Nephron (organoid): Measurements from ENCODE around the gene ACADL.

ENCODE experiments used
- H3K27ac Mint-ChIP-seq, 3 experiments: 2 replicates each; pipeline ENCODE4 v1.8.0; 2020; ENCODE audit warnings: mixed read lengths in 3 of 3, mild to moderate bottlenecking in 2 of 3, moderate library complexity in 1 of 3
- H3K27me3 Mint-ChIP-seq: 2 replicates; pipeline ENCODE4 v1.8.0; 2021; ENCODE audit warnings: low read depth, mild to moderate bottlenecking, moderate library complexity, mixed read lengths
- H3K36me3 Mint-ChIP-seq: 2 replicates; pipeline ENCODE4 v1.8.0; 2020; ENCODE audit warnings: low read depth, mixed read lengths
- H3K4me1 Mint-ChIP-seq: 2 replicates; pipeline ENCODE4 v1.8.0; 2020; ENCODE audit warnings: mixed read lengths
- H3K4me3 Mint-ChIP-seq, 3 experiments: 2 replicates each; pipeline ENCODE4 v1.8.0; 2020; ENCODE audit warnings: mild to moderate bottlenecking in 3 of 3, mixed read lengths in 3 of 3, moderate library complexity in 2 of 3
- H3K9me3 Mint-ChIP-seq: 2 replicates; pipeline ENCODE4 v1.8.0; 2020; ENCODE audit warnings: mixed read lengths
- CTCF ChIP-seq, 3 experiments: fragments of 200-600 bp; sonication (generic); IDR thresholded peaks; one replicate each; pipeline ENCODE4 v1.5.0; 2021; ENCODE audit warnings: antibody characterized with exemption in 3 of 3; ENCODE audit not compliant: unreplicated experiment in 3 of 3

Gene ACADL

GRCh38 chr2:210159059-210159458, 66.2 kb downstream of the ACADL start:
- Mint-ChIP-seq H3K9me3 (no peaks in the 10 kb centered on the region), H3K4me1 (peaks cover 9% of the 10 kb centered on the region), H3K27ac (peak overlapping the region in 1 of 3 experiments; percentile 69), H3K27me3 (no peaks in the 10 kb centered on the region), H3K36me3 (peaks cover 36% of the 10 kb centered on the region), H3K4me3 (no peak overlapping the region)
- TF ChIP-seq CTCF (IDR thresholded peaks at IDR 0.05; ENCODE audit: unreplicated experiment in 3 of 3), result no peak

- Mint-ChIP-seq H3K36me3 (peaks cover 41% of the 10 kb centered on the region), H3K27me3 (no peaks in the 10 kb centered on the region), H3K4me1 (peaks cover 9% of the 10 kb centered on the region), H3K9me3 (no peaks in the 10 kb centered on the region), H3K27ac (peak overlapping the region in 1 of 3 experiments; percentile 50), H3K4me3 (no peak overlapping the region)
- TF ChIP-seq CTCF (IDR thresholded peaks at IDR 0.05; ENCODE audit: unreplicated experiment in 3 of 3), result no peak
Measured at GRCh38 chr2:210158236-210158635, 67.0 kb downstream of the ACADL start.

GRCh38 chr2:210157526-210157925, 67.7 kb downstream of the ACADL start:
- Mint-ChIP-seq H3K27me3 (no peaks in the 10 kb centered on the region), H3K4me3 (no peak overlapping the region), H3K4me1 (peaks cover 3% of the 10 kb centered on the region), H3K27ac (peak overlapping the region in 1 of 3 experiments; percentile 5), H3K9me3 (no peaks in the 10 kb centered on the region), H3K36me3 (peaks cover 38% of the 10 kb centered on the region)
- no peak for TF ChIP-seq CTCF (IDR thresholded peaks at IDR 0.05; ENCODE audit: unreplicated experiment in 3 of 3)

- H3K4me3 Mint-ChIP-seq, result no peak overlapping the region
- H3K27ac Mint-ChIP-seq, result no peak overlapping the region
- TF ChIP-seq CTCF (IDR thresholded peaks at IDR 0.05; ENCODE audit: unreplicated experiment in 3 of 3), result no peak
- H3K9me3 Mint-ChIP-seq, result peaks cover 33% of the 10 kb centered on the region
- no peaks in the 10 kb centered on the region for H3K27me3 Mint-ChIP-seq
- H3K36me3 Mint-ChIP-seq, result peaks cover 84% of the 10 kb centered on the region
- no peaks in the 10 kb centered on the region for H3K4me1 Mint-ChIP-seq
Measured at GRCh38 chr2:210147614-210148013, 77.6 kb downstream of the ACADL start.
